Stromal cell of bone marrow (primary cell): Measurements from ENCODE around the gene ASGR2.
A peak's percentile ranks its signal among the peaks of the same experiment; 100 is the strongest.

ENCODE experiments used
- DNase-seq: peaks from one replicate; pipeline ENCODE4 v3.0.0-alpha.2; 2012; ENCODE audit warnings: low read depth

ASGR2 gene

DNA sequence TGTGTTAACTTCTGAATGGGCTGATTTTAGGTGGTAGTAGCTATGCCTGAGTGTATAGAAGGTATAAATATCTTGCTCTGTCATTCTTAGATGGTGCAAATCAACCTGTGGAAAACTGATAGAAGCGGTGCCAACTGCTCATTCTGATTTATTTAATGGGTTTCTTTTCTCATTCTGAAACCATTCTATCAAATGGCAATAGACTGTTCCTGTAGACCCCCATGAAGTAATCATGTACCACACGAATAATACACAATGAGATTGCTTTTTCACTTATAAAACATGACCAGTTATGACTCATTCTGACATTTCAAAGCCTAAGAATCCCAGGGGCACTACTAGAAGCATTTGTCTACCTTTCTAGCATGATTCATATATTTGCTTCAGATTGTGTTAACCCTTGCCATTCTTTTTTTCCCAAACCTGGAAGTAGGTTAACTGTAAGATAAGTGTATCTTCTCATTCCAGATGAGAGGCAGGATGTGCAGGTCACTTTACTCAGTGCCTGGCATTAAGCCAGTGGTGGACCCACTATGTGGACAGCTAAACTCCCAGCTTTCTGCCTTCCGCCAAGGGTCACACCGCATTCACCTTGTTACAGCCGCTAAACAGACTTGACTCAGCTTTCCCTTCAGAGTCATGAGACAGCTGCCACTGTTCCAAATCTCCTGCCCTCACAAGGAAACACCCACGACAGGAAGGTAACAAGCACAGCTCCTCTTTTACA, 54.3 kb downstream of the ASGR2 start:
- DNase-seq, result peak; percentile 43

- no peak for DNase-seq
Measured at GRCh38 chr17:7058831-7059447, 55.7 kb downstream of the ASGR2 start.

GRCh38 chr17:7056386-7056785, 58.2 kb downstream of the ASGR2 start:
- no peak for DNase-seq
